ENCODE measurements around the gene PDZRN4.
"Not testable (repeated sequence)": the region's sequence is repeated elsewhere in the genome, so short reads cannot be mapped to it uniquely, and the experiment has no call there.

Gene PDZRN4

GRCh38 chr12:41217727-41218126 lies 29.6 kb downstream of the PDZRN4 start:
- no peak for DNase-seq

GRCh38 chr12:41220931-41221330 lies 32.8 kb downstream of the PDZRN4 start:
- no peak for DNase-seq

GRCh38 chr12:41221491-41221890 lies 33.4 kb downstream of the PDZRN4 start:
- DNase-seq, result no peak

- DNase-seq, result no peak
Measured at GRCh38 chr12:41223600-41223999, 35.5 kb downstream of the PDZRN4 start.

- DNase-seq, result no peak
Measured at GRCh38 chr12:41224066-41224465, 35.9 kb downstream of the PDZRN4 start.

GRCh38 chr12:41225179-41225578 lies 37.1 kb downstream of the PDZRN4 start:
- DNase-seq, result no peak

- no peak for DNase-seq
Measured at GRCh38 chr12:41228066-41228820, 40.1 kb downstream of the PDZRN4 start.

- DNase-seq, result no peak
Measured at GRCh38 chr12:41230756-41231155, 42.6 kb downstream of the PDZRN4 start.

GRCh38 chr12:41234692-41235091 lies 46.6 kb downstream of the PDZRN4 start:
- DNase-seq, result no peak

- no peak for DNase-seq
Measured at GRCh38 chr12:41242603-41243002, 54.5 kb downstream of the PDZRN4 start.

- DNase-seq, result no peak
Measured at GRCh38 chr12:41248391-41248790, 60.3 kb downstream of the PDZRN4 start.

- no peak for DNase-seq
Measured at GRCh38 chr12:41250748-41251147, 62.6 kb downstream of the PDZRN4 start.

GRCh38 chr12:41254004-41254914 lies 66.1 kb downstream of the PDZRN4 start:
- no peak for DNase-seq

GRCh38 chr12:41263196-41263595 lies 75.1 kb downstream of the PDZRN4 start:
- DNase-seq, result not testable (repeated sequence)

GRCh38 chr12:41264281-41264680 lies 76.2 kb downstream of the PDZRN4 start:
- no peak for DNase-seq

- DNase-seq, result no peak
Measured at GRCh38 chr12:41269056-41269455, 80.9 kb downstream of the PDZRN4 start.

- DNase-seq, result no peak
Measured at GRCh38 chr12:41271489-41271888, 83.4 kb downstream of the PDZRN4 start.

- DNase-seq, result no peak
Measured at GRCh38 chr12:41274643-41275042, 86.5 kb downstream of the PDZRN4 start.

- DNase-seq, result no peak
Measured at GRCh38 chr12:41277100-41277945, 89.2 kb downstream of the PDZRN4 start.

GRCh38 chr12:41277946-41278267 lies 89.8 kb downstream of the PDZRN4 start:
- DNase-seq, result no peak

- DNase-seq, result not testable (repeated sequence)
Measured at GRCh38 chr12:41280341-41281095, 92.4 kb downstream of the PDZRN4 start.

- not testable (repeated sequence) for DNase-seq
Measured at GRCh38 chr12:41285470-41285869, 97.3 kb downstream of the PDZRN4 start.
